Fibroblast of lung (primary cell): Measurements from ENCODE around the gene HTRA3.

ENCODE experiments used
- CTCF ChIP-seq, 2 donors: IDR thresholded peaks in 1 of 2; conservative IDR thresholded peaks in 1 of 2; 1 replicate in 1 of 2; 2 replicates in 1 of 2; pipeline ENCODE4 v1.5.1; 2011 to 2012; ENCODE audit warnings: low read length in 2 of 2, control low read depth in 1 of 2, inconsistent platforms in 1 of 2, low read depth in 1 of 2, mild to moderate bottlenecking in 1 of 2
- EZH2 ChIP-seq: IDR thresholded peaks from 2 replicates; pipeline ENCODE4 v1.5.1; 2012; ENCODE audit warnings: low read length, control low read depth, mild to moderate bottlenecking; ENCODE audit errors: missing control alignments

GRCh38 chr4:8274066-8274652 lies 4.6 kb downstream of the HTRA3 start:
- TF ChIP-seq CTCF (conservative IDR thresholded peaks at IDR 0.05 in 1 of 2, IDR thresholded peaks at IDR 0.05 in 1 of 2; ENCODE audit: low read depth in 1 of 2, low read length in 2 of 2): no peak
- TF ChIP-seq EZH2: no peak
